Measurements from ENCODE around the gene CXCL11. TPM values are rescaled to one million over a fixed set of nuclear protein-coding genes. Genes with fewer than 3 reads are reported as not detected.

Gene CXCL11
- total RNA-seq, 1 donor from 2014 or later = not detected

DNA sequence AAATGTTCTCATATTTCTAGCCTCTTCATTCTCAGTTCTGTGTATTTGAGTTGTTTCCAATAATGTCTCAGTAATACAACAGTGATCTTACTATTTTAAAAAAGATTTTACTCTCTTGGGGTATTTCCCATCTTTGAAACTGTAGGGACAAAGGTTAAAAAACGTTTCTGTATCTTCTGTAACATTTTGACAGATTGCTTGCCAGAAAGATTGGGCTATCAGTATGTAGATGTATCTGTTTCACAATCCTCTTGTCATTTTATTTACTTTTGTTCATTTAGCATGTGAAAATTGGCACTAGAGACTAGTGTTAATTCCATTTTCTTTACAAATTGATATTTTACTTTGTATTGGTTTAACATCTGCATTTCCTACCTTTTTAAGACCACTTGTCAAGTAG is 22.3 kb downstream of the CXCL11 start:
- Histone ChIP-seq H3K9me3 (no peaks in the 10 kb centered on the region), H3K27ac (no peak overlapping the region), H3K27me3 (no peaks in the 10 kb centered on the region), H3K4me3 (no peak overlapping the region), H3K4me1 (peaks cover 5% of the 10 kb centered on the region), H3K36me3 (no peaks in the 10 kb centered on the region)
- TF ChIP-seq, protein P1, sequence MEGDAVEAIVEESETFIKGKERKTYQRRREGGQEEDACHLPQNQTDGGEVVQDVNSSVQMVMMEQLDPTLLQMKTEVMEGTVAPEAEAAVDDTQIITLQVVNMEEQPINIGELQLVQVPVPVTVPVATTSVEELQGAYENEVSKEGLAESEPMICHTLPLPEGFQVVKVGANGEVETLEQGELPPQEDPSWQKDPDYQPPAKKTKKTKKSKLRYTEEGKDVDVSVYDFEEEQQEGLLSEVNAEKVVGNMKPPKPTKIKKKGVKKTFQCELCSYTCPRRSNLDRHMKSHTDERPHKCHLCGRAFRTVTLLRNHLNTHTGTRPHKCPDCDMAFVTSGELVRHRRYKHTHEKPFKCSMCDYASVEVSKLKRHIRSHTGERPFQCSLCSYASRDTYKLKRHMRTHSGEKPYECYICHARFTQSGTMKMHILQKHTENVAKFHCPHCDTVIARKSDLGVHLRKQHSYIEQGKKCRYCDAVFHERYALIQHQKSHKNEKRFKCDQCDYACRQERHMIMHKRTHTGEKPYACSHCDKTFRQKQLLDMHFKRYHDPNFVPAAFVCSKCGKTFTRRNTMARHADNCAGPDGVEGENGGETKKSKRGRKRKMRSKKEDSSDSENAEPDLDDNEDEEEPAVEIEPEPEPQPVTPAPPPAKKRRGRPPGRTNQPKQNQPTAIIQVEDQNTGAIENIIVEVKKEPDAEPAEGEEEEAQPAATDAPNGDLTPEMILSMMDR (IDR thresholded peaks at IDR 0.05) = no peak
- ATAC-seq = no peak
- intact Hi-C loops (cut with DNase I) = no loop called here
- no peak for DNase-seq

DNA sequence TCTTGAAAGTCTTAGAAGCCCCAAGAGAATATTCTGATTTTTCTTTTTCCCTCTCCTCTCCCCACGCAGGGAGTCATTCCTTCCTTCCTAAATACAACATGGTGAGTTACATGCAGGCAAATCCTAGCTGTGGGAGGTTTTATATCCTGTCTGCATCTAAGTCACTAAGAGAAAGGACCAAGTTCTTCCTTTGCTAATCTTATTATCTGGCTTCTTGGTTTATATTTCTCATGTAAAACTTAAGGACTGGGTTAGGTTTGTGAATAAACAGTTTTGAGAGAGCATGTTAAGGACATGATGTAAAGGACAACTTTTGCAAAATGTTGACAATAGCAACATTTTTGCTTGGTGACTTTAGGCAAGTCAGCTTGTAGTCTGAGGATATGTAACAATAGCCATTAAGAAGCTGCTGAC is 23.5 kb downstream of the CXCL11 start:
- ATAC-seq (no peak), DNase-seq (no peak)
- Histone ChIP-seq H3K36me3 (no peaks in the 10 kb centered on the region), H3K27ac (peak overlapping the region; percentile 74), H3K9me3 (no peaks in the 10 kb centered on the region), H3K27me3 (no peaks in the 10 kb centered on the region), H3K4me3 (no peak overlapping the region), H3K4me1 (peaks cover 5% of the 10 kb centered on the region)
- TF ChIP-seq, protein P1 (IDR thresholded peaks at IDR 0.05) = no peak
- intact Hi-C loops (cut with DNase I) = no loop called here

DNA sequence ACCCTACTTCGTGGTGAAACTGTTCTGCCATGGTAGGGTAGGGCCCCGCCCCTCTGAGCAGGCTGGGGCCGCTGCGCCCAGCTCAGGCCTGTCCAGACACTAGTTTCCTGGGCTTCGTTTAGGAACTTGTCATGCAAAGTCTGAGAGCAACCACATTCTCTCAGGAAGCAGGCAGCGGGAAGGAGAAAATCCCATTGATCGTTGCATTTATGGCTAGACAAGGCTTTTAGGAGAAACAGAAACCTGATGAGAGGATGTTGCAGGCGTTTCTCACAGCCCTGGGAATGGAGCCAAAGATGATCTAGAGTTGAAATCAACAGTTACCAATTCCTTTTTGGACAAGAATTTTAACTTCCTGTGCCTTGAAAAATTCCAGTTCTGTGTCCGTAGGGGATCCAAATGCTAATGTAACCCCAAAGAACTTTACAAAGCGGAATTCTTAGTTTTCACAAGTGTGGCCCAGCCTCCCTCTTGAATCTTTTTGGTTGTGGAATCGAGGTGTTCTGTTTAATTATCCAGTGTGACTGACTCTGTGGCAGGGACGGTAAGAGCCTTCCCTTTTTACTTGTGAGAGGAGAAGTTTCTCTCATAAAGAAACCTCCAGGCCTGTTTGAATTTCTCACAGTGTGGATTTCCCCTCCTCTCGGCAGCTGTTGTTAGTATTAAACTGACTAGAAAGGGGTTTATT is 24.0 kb downstream of the CXCL11 start:
- Histone ChIP-seq H3K4me3 (no peak overlapping the region), H3K27me3 (no peaks in the 10 kb centered on the region), H3K9me3 (no peaks in the 10 kb centered on the region), H3K27ac (peak overlapping the region; percentile 74), H3K4me1 (peaks cover 5% of the 10 kb centered on the region), H3K36me3 (no peaks in the 10 kb centered on the region)
- ATAC-seq (peak; percentile 58), DNase-seq (no peak)
- intact Hi-C loops (cut with DNase I) = no loop called here
- TF ChIP-seq, protein P1 (IDR thresholded peaks at IDR 0.05) = no peak

DNA sequence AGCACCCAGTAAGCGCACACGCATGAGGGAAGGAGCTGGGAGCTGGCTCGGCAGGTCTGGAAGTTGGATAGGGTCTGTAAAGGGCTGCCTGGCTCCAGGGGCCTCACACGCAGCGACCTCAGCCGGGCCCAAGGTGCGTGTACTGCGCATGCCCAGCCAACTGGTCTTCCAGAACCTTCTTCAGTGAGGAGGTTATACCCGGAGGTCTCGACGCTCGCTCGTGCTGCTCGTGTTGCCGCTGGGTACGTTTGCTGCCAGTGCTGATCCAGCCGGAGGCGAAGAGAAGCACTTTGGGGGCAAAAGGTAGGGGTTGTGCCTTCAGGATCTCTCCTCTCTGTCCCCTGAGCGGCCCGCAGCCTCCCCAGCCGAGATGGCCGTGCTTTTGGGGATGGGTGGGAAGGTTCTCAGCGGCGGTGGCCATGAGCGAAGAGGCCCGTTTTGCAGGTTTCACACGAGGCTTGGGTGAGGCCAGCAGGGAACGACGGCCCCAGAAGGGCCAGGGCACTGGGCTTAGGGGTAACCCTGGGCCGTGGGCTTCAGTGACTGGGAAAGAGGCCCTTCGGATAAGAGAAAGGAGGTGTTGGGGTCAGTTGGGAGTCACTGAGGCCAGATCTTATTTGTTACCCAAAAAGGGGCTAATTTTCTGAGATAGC is 24.7 kb downstream of the CXCL11 start:
- Histone ChIP-seq H3K4me3 (no peak overlapping the region), H3K9me3 (no peaks in the 10 kb centered on the region), H3K36me3 (no peaks in the 10 kb centered on the region), H3K27me3 (no peaks in the 10 kb centered on the region), H3K4me1 (peaks cover 5% of the 10 kb centered on the region), H3K27ac (peak overlapping the region; percentile 74)
- intact Hi-C loops (cut with DNase I) = no loop called here
- ATAC-seq = peak; percentile 17
- DNase-seq = peak; percentile 61
- TF ChIP-seq, protein P1 (IDR thresholded peaks at IDR 0.05) = no peak

GRCh38 chr4:76010576-76010975 is 25.3 kb downstream of the CXCL11 start:
- peaks cover 5% of the 10 kb centered on the region for H3K4me1 ChIP-seq
- intact Hi-C loops (cut with DNase I) = no loop called here
- no peak for ATAC-seq
- H3K27ac ChIP-seq = no peak overlapping the region
- H3K4me3 ChIP-seq = no peak overlapping the region
- H3K27me3 ChIP-seq = no peaks in the 10 kb centered on the region
- no peaks in the 10 kb centered on the region for H3K9me3 ChIP-seq
- no peaks in the 10 kb centered on the region for H3K36me3 ChIP-seq
- DNase-seq = no peak
- TF ChIP-seq, protein P1 (IDR thresholded peaks at IDR 0.05) = no peak
